HepG2 (cell line): Measurements from ENCODE around the gene P2RY8. TPM values are rescaled to one million over a fixed set of nuclear protein-coding genes. Genes with fewer than 3 reads are reported as not detected.

ENCODE experiments used
- ATAC-seq: fragments of 200-7000 bp; cut with Tn5 transposase; 3 replicates; pipeline ENCODE4 v1.9.1; 2020; ENCODE audit warnings: mild to moderate bottlenecking, moderate library complexity
- BruUV-seq: library from RNA; stranded (reverse); fragments of 400-500 nt; replicated peaks from 2 replicates; lab custom pipeline; 2021; lab: Mats Ljungman, UMichigan
- CTCF ChIA-PET: fragments of 300-600 bp; formaldehyde crosslinking; extraction: SDS; loops from one replicate; lab custom pipeline; 2021; ENCODE audit warnings: low total read pairs, inconsistent platforms, low intra/inter-chr PET ratio; lab: Yijun Ruan, JAX
- POLR2A ChIA-PET: fragments of 350-600 bp; sonication (Branson Sonifier 250); formaldehyde crosslinking; loops from one replicate; lab custom pipeline; 2020; ENCODE audit warnings: antibody characterized with exemption, inconsistent platforms; lab: Yijun Ruan, JAX
- DNase-seq: peaks from one replicate; pipeline ENCODE4 v3.0.0-alpha.2; 2015; ENCODE audit warnings: low spot score
- FAIRE-seq: peaks from 3 replicates; lab custom pipeline; 2011; peaks lifted over from hg19 to GRCh38; lab: Jason Lieb, UNC
- H2AFZ ChIP-seq: one replicate; pipeline ENCODE4 v1.6.1; 2011; ENCODE audit warnings: low read length, inconsistent platforms
- H3K27ac ChIP-seq: fragments of 300-600 bp; 3 replicates; pipeline ENCODE4 v1.8.0; 2011; ENCODE audit warnings: mixed run types, mild to moderate bottlenecking, mixed read lengths, low read length, inconsistent platforms; ENCODE audit not compliant: insufficient read depth; ENCODE audit errors: extremely low read length
- H3K27me3 ChIP-seq, 2 experiments: fragments of 200-600 bp in 1 of 2; 2 replicates in 1 of 2; 3 replicates in 1 of 2; pipeline versions ENCODE4 v1.6.0 to v1.8.0; 2011; ENCODE audit warnings: low read length in 2 of 2, mild to moderate bottlenecking in 2 of 2, moderate library complexity in 2 of 2, inconsistent platforms in 1 of 2; ENCODE audit not compliant: insufficient read depth in 2 of 2, control insufficient read depth in 1 of 2
- H3K36me3 ChIP-seq, 2 experiments: fragments of 200-600 bp in 1 of 2; replicated peaks in 1 of 2; 2 replicates in 1 of 2; 3 replicates in 1 of 2; pipeline versions ENCODE4 v1.5.1 to v1.8.0; 2011; ENCODE audit warnings: low read length in 2 of 2, inconsistent platforms in 1 of 2; ENCODE audit not compliant: insufficient read depth in 2 of 2, control insufficient read depth in 1 of 2
- H3K4me1 ChIP-seq: 2 replicates; pipeline ENCODE4 v1.5.1; 2012; ENCODE audit warnings: low read length, inconsistent platforms; ENCODE audit not compliant: insufficient read depth
- H3K4me2 ChIP-seq: 2 replicates; pipeline ENCODE4 v1.6.0; 2011; ENCODE audit warnings: low read depth, low read length, inconsistent platforms
- H3K4me3 ChIP-seq, 3 experiments: fragments of 200-600 bp in 1 of 3; sonication (generic), shearing (Covaris generic) in 1 of 3; replicated peaks in 1 of 3; 2 replicates each; pipeline ENCODE4 v1.5.1; 2011 to 2016; ENCODE audit warnings: low read length in 3 of 3, inconsistent platforms in 2 of 3, low read depth in 2 of 3, mild to moderate bottlenecking in 2 of 3, control low read depth in 1 of 3, mixed read lengths in 1 of 3; ENCODE audit not compliant: insufficient read depth in 1 of 3
- H3K79me2 ChIP-seq: one replicate; pipeline ENCODE4 v1.6.1; 2011; ENCODE audit warnings: low read length, inconsistent platforms; ENCODE audit not compliant: insufficient read depth
- H3K9ac ChIP-seq: 2 replicates; pipeline ENCODE4 v1.6.0; 2011; ENCODE audit warnings: mild to moderate bottlenecking, low read depth, low read length, inconsistent platforms; ENCODE audit not compliant: insufficient read depth
- H3K9me3 ChIP-seq: 2 replicates; pipeline ENCODE4 v1.5.1; 2012; ENCODE audit warnings: mild to moderate bottlenecking, low read length
- H4K20me1 ChIP-seq: 2 replicates; pipeline ENCODE4 v1.6.0; 2011; ENCODE audit warnings: inconsistent platforms, mild to moderate bottlenecking, low read length, moderate library complexity; ENCODE audit not compliant: insufficient read depth
- ERF ChIP-seq: IDR thresholded peaks from 2 replicates; pipeline ENCODE4 v1.6.1; 2018; ENCODE audit warnings: missing biosample characterization, missing genetic modification reagents
- FOSL2 ChIP-seq: sonication (generic); formaldehyde crosslinking; IDR thresholded peaks from 2 replicates; pipeline ENCODE4 v1.4.0; 2020; ENCODE audit warnings: missing genetic modification reagents
- HMGXB4 ChIP-seq, 2 experiments: sonication (generic) in 1 of 2; formaldehyde crosslinking in 1 of 2; IDR thresholded peaks; 2 replicates each; pipeline versions ENCODE4 v1.4.0 to v1.6.1; 2018 to 2020; ENCODE audit warnings: missing genetic modification reagents in 2 of 2, borderline replicate concordance in 1 of 2, low read depth in 1 of 2, mild to moderate bottlenecking in 1 of 2, missing biosample characterization in 1 of 2
- KMT2B ChIP-seq: IDR thresholded peaks from 2 replicates; pipeline ENCODE4 v1.6.1; 2016; ENCODE audit warnings: missing genetic modification reagents, missing compliant biosample characterization
- MAZ ChIP-seq, 2 experiments: sonication (generic) in 1 of 2; formaldehyde crosslinking in 1 of 2; IDR thresholded peaks; 2 replicates each; pipeline versions ENCODE4 v1.5.0 to v1.6.1; 2012 to 2020; ENCODE audit warnings: low read depth in 2 of 2, mild to moderate bottlenecking in 2 of 2, borderline replicate concordance in 1 of 2, improper control_type of control experiment in 1 of 2, low read length in 1 of 2, missing genetic modification reagents in 1 of 2, moderate library complexity in 1 of 2
- MED1 ChIP-seq: sonication (generic); formaldehyde crosslinking; IDR thresholded peaks from 2 replicates; pipeline ENCODE4 v1.4.0; 2020; ENCODE audit warnings: missing genetic modification reagents
- MLLT10 ChIP-seq: sonication (generic); formaldehyde crosslinking; IDR thresholded peaks from 2 replicates; pipeline ENCODE4 v1.4.0; 2020; ENCODE audit warnings: missing genetic modification reagents
- NR2F6 ChIP-seq, 2 experiments: IDR thresholded peaks; 2 replicates each; pipeline ENCODE4 v1.6.1; 2016; ENCODE audit warnings: antibody characterized with exemption in 1 of 2, mild to moderate bottlenecking in 1 of 2
- PAX8 ChIP-seq: sonication (generic); formaldehyde crosslinking; IDR thresholded peaks from 2 replicates; pipeline ENCODE4 v1.8.0; 2022; ENCODE audit warnings: mild to moderate bottlenecking, missing genetic modification reagents, borderline replicate concordance
- PITX1 ChIP-seq: sonication (generic); formaldehyde crosslinking; IDR thresholded peaks from 2 replicates; pipeline ENCODE4 v1.5.1; 2020; ENCODE audit warnings: mild to moderate bottlenecking, missing genetic modification reagents
- TMF1 ChIP-seq: sonication (generic); formaldehyde crosslinking; IDR thresholded peaks from 2 replicates; pipeline ENCODE4 v1.8.1; 2022; ENCODE audit warnings: low read depth, missing genetic modification reagents
- YY1 ChIP-seq: IDR thresholded peaks from 2 replicates; pipeline ENCODE4 v1.6.1; 2011; ENCODE audit warnings: low read length, low read depth, moderate library complexity, mild to moderate bottlenecking; ENCODE audit not compliant: insufficient read depth, insufficient replicate concordance
- ZFP36 ChIP-seq: fragments of 150-350 bp; IDR thresholded peaks from 2 replicates; pipeline ENCODE4 v1.6.1; 2018; ENCODE audit warnings: borderline replicate concordance, low read length, low read depth; ENCODE audit not compliant: partially characterized antibody
- WGBS: methylation state at CpG from one replicate; pipeline ENCODE4 v1.1.6; 2017; ENCODE audit warnings: low lambda C conversion rate; 5-methylcytosine and 5-hydroxymethylcytosine counted together
- in situ Hi-C: cut with HindIII; loops from 2 replicates; pipeline ENCODE4 v1.10.0; 2017; ENCODE audit warnings: low pct_unique_long_range_greater_than_20kb; ENCODE audit not compliant: extremely low pct_ligation_motif_present
- intact Hi-C: fragments of 100-400 bp; cut with micrococcal nuclease; formaldehyde crosslinking; loops from one replicate; pipeline ENCODE4 v1.10.0; 2022; ENCODE audit not compliant: unreplicated experiment
- polyA plus RNA-seq, 8 experiments: library from polyadenylated mRNA; depleted of rRNA in 3 of 8; stranded (reverse) in 7 of 8; unstranded in 1 of 8; fragments of >200 nt; fragmentation: Illumina TruSeq in 4 of 8; extraction: Trizol in 4 of 8; gene quantifications; 2 replicates each; pipeline versions ENCODE4 v1.2.1 to v1.2.3, GENCODE V29; 2011 to 2016; ENCODE audit warnings: low read depth in 4 of 8, missing spikeins in 1 of 8, mixed read lengths in 1 of 8; ENCODE audit not compliant: insufficient read depth in 1 of 8
- total RNA-seq, 5 experiments: library from RNA; depleted of rRNA; stranded (reverse); fragments of >200 nt; fragmentation: Illumina TruSeq; extraction: Trizol; gene quantifications; 2 replicates each; pipeline ENCODE4 v1.2.3, GENCODE V29; 2016; ENCODE audit warnings: low read depth in 1 of 5
- TF ChIP-seq, protein P1 (sequence below): sonication (generic); formaldehyde crosslinking; IDR thresholded peaks from 2 replicates; pipeline ENCODE4 v1.9.0; 2022; ENCODE audit warnings: missing genetic modification reagents, mild to moderate bottlenecking, borderline replicate concordance
- TF ChIP-seq, protein P2 (sequence below): IDR thresholded peaks from 2 replicates; pipeline ENCODE4 v1.6.1; 2016; ENCODE audit warnings: control low read depth
- TF ChIP-seq, protein P3 (sequence below): IDR thresholded peaks from 2 replicates; pipeline ENCODE4 v1.6.1; 2018; ENCODE audit warnings: missing genetic modification reagents

Gene P2RY8
- total and polyA plus RNA-seq, 2 of the 13 experiments (the other 11 are each of a cell fraction or from before 2014, with no cell fraction given) = 1.0 to 1.3 TPM

GRCh38 chrX:1453951-1454785 lies 82.8 kb downstream of the P2RY8 start:
- POLR2A ChIA-PET = no interaction called here
- 0 out of 2 replicates have a peak, but pooled peaks have one; percentile 33 for TF ChIP-seq PITX1 (CRISPR knock-in tag)
- no peak for TF ChIP-seq KMT2B (CRISPR knock-in tag)
- TF ChIP-seq, protein P1, sequence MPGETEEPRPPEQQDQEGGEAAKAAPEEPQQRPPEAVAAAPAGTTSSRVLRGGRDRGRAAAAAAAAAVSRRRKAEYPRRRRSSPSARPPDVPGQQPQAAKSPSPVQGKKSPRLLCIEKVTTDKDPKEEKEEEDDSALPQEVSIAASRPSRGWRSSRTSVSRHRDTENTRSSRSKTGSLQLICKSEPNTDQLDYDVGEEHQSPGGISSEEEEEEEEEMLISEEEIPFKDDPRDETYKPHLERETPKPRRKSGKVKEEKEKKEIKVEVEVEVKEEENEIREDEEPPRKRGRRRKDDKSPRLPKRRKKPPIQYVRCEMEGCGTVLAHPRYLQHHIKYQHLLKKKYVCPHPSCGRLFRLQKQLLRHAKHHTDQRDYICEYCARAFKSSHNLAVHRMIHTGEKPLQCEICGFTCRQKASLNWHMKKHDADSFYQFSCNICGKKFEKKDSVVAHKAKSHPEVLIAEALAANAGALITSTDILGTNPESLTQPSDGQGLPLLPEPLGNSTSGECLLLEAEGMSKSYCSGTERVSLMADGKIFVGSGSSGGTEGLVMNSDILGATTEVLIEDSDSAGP (CRISPR knock-in tag) = peak; percentile 32; the same call in 1 of the 2 replicates
- peak; percentile 32 to 44; a peak in 1 of 4 replicates for TF ChIP-seq HMGXB4 (CRISPR knock-in tag; IDR thresholded peaks at IDR 0.05; ENCODE audit: borderline replicate concordance in 1 of 2, low read depth in 1 of 2)
- TF ChIP-seq TMF1 (CRISPR knock-in tag) = no peak
- no peak for TF ChIP-seq FOSL2 (CRISPR knock-in tag)
- no peak for TF ChIP-seq MLLT10 (CRISPR knock-in tag)
- TF ChIP-seq PAX8 (CRISPR knock-in tag) = no peak
- peak; percentile 48; the same call in 1 of the 2 replicates for TF ChIP-seq ERF (CRISPR knock-in tag)
- peak; percentile 31; the same call in 1 of the 2 replicates for TF ChIP-seq MAZ (IDR thresholded peaks at IDR 0.05; ENCODE audit: borderline replicate concordance, low read depth, low read length)
- 0 out of 2 replicates have a peak, but pooled peaks have one; percentile 38 for TF ChIP-seq MAZ (CRISPR knock-in tag; IDR thresholded peaks at IDR 0.05; ENCODE audit: low read depth)
- TF ChIP-seq ZFP36 = no peak
- TF ChIP-seq, protein P2, sequence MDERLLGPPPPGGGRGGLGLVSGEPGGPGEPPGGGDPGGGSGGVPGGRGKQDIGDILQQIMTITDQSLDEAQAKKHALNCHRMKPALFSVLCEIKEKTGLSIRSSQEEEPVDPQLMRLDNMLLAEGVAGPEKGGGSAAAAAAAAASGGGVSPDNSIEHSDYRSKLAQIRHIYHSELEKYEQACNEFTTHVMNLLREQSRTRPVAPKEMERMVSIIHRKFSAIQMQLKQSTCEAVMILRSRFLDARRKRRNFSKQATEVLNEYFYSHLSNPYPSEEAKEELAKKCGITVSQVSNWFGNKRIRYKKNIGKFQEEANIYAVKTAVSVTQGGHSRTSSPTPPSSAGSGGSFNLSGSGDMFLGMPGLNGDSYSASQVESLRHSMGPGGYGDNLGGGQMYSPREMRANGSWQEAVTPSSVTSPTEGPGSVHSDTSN = no peak
- TF ChIP-seq YY1 = peak; percentile 21
- TF ChIP-seq NR2F6 (IDR thresholded peaks at IDR 0.05) = no peak
- TF ChIP-seq NR2F6 (CRISPR knock-in tag; IDR thresholded peaks at IDR 0.05) = peak; percentile 18; the same call in 1 of the 2 replicates
- TF ChIP-seq, protein P3, sequence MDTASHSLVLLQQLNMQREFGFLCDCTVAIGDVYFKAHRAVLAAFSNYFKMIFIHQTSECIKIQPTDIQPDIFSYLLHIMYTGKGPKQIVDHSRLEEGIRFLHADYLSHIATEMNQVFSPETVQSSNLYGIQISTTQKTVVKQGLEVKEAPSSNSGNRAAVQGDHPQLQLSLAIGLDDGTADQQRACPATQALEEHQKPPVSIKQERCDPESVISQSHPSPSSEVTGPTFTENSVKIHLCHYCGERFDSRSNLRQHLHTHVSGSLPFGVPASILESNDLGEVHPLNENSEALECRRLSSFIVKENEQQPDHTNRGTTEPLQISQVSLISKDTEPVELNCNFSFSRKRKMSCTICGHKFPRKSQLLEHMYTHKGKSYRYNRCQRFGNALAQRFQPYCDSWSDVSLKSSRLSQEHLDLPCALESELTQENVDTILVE (CRISPR knock-in tag) = 0 out of 2 replicates have a peak, but pooled peaks have one; percentile 26
- peak; percentile 31; the same call in 1 of the 2 replicates for TF ChIP-seq MED1 (CRISPR knock-in tag)

More at GRCh38 chrX:1453951-1454785, 82.8 kb downstream of the P2RY8 start:
- ATAC-seq (peak; percentile 78), FAIRE-seq (no peak), DNase-seq (peak; percentile 70)
- Histone ChIP-seq H3K27ac (no peak overlapping the region), H2AFZ (no peak overlapping the region), H3K9ac (no peak overlapping the region), H3K4me2 (peak overlapping the region; percentile 47; the same call in 1 of the 2 replicates), H3K79me2 (peaks cover 10% of the 10 kb centered on the region), H3K9me3 (no peaks in the 10 kb centered on the region), H4K20me1 (no peaks in the 10 kb centered on the region), H3K27me3 (peaks cover 1 to 9% of the 10 kb centered on the region in 2 experiments; a peak in 3 of 5 replicates), H3K4me3 (peak overlapping the region; percentile 74 to 84 (median 79); a peak in 3 of 6 replicates), H3K36me3 (no peaks in the 10 kb centered on the region), H3K4me1 (peaks cover 12% of the 10 kb centered on the region)
- intact Hi-C loops (loop anchor here (1.0 to 5.0 kb wide), 2 partner anchors 62 to 127 kb away; partner anchors contain the start of gene SLC25A6), in situ Hi-C loops (loop anchor here (25.0 kb wide), 1 partner anchor 1158 kb away; no protein-coding TSS in a partner anchor)
- CTCF ChIA-PET = no interaction called here
- WGBS = 10% methylated on average over 19 of the region's 45 CpGs
- no TSS peak for BruUV-seq
